Putamen (tissue), 1 donor: ENCODE measurements around the gene RBMX.
"Not testable (repeated sequence)": the region's sequence is repeated elsewhere in the genome, so short reads cannot be mapped to it uniquely, and the experiment has no call there.

Source experiments
- DNase-seq: peaks from one replicate; pipeline ENCODE4 v3.0.0-alpha.2; 2016; ENCODE audit warnings: low spot score

The RBMX gene

DNA sequence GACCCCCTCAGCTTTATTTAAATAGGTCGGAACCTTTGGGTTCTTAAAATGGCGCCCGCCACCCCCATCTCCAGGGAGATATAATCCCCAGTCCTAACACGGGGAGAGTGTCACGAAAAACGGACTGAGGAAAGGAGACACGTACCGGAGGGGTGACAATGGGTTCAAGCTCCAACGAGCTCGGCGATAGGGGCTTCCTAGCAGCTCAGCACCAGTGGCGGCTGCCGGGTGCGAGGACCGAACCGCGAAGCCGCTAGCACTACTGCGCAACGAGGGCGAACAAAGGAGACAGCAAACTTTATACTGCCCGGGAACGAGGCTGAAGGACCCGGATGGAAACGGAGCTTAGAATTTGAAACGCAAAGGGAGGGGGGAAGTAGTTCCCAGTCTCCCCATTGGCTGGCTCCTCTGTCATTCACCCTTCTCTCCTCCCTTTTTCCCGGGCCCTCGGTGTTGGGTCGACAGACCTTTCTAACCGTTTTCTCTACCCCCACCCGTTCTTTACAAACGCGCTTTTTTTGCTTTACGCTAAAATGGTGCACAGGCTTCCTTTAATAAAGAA, at the start of gene RBMX:
Gene RBMX (minus strand): TSS at position 274 of the 562 bp plus-strand sequence. CDS start 1,298 bp downstream, outside the sequence.
- peak; percentile 92 for DNase-seq

DNA sequence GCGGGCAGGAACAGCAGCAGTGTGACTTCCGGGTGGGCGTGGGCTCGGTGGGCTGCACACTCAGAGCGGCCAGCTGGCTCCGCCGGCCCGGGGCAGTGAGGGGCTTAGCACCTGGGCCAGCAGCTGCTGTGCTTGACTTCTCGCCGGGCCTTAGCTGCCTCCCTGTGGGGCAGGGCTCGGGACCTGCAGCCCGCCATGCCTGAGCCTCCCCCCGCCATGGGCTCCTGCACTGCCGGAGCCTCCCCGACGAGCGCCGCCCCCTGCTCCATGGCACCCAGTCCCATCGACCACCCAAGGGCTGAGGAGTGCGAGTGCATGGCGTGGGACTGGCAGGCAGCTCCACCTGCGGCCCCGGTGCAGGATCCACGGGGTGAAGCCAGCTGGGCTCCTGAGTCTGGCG, 40.9 kb upstream of the RBMX start:
- not testable (repeated sequence) for DNase-seq

DNA sequence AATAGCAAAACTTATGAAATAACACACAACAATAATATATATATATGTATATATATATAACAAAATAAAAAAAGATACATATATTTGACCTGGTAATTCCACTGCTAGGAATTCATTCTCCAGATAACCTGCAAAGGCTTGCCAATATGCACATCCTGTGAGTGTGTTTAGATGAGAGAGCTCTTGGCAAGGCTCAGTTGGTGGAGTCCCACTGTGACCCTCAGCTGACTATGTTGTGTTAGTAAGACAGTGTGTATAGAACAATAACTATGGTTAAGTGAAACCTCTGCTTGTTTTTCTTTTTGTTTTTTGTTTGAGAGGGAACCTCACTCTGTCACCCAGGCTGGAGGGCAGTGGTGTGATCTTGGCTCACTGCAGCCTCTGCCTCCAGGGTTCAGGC, 39.5 kb upstream of the RBMX start:
- no peak for DNase-seq

DNA sequence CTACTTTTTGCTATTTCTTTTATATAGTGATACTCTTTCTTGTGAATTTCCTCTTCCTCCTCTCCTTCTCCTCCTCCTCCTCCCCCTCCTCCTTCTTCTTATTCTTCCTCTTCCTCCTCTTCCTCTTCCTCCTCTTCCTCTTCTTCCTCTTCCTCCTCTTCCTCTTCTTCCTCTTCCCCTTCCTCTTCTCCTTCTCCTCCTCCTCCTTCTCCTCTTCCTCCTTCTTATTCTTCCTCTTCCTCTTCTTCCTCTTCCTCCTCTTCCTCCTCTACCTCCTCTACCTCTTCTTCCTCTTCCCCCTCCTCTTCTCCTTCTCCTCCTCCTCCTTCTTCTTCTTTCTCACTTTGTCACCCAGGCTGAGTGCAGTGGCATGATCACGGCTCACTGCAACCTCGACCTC, 36.3 kb upstream of the RBMX start:
- no peak for DNase-seq

DNA sequence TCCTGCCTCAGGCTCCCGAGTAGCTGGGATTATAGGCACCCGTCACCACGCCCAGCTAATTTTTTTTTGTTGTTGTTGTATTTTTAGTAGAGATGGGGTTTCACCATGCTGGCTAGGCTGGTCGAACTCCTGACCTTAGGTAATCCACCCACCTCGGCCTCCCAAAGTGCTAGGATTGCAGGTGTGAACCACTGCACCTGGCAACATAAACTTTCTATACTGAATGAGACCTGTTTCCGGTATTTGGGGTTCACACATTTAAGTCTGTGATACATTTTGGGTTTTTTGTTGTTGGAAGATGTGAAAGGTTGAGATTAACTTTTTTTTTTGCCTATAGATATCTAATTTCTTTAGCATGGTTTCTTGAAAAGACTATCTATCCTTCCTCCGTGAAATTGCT, 31.1 kb upstream of the RBMX start:
- DNase-seq, result not testable (repeated sequence)

DNA sequence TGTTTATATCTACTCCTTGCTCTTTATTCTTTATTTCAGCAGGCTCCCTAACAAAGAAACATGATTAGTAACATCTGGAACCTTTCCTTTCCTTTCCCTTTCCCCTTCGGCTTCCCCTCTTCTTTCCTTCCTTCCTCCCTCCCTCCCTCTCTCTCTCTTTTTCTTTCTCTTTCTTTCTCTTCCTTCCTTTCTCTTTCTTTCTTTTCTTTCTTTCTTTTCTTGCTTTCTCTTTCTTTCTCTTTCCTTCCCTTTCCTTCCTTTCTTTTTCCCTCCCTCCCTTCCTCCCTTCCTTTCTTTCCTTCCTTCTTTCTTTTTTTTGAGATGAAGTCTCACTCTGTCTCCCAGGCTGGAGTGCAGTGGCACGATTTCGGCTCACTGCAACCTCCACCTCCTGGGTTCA, 30.7 kb upstream of the RBMX start:
- DNase-seq, result no peak

DNA sequence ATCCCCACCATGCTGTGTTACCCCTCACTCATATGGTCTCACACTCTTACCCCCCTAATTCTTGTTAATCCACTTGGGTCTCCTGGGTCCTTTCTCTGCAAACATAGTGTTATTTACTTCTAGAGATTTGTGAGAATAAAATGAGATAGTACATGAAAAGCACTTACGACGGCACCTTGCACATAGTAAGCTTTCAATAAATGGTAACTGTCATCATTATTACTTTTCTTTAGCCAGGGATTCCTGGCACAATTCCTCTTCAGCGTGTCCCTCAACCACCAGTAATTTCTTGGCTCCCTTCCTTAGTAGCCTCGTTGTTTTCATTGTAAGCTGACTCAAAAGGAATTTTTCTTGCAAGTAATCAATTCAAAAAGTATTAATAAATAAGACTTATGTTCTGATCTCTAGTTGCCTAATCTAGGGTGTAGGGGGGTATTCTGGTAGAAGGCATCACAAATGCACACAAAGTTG, 30.1 kb upstream of the RBMX start:
- DNase-seq, result no peak

DNA sequence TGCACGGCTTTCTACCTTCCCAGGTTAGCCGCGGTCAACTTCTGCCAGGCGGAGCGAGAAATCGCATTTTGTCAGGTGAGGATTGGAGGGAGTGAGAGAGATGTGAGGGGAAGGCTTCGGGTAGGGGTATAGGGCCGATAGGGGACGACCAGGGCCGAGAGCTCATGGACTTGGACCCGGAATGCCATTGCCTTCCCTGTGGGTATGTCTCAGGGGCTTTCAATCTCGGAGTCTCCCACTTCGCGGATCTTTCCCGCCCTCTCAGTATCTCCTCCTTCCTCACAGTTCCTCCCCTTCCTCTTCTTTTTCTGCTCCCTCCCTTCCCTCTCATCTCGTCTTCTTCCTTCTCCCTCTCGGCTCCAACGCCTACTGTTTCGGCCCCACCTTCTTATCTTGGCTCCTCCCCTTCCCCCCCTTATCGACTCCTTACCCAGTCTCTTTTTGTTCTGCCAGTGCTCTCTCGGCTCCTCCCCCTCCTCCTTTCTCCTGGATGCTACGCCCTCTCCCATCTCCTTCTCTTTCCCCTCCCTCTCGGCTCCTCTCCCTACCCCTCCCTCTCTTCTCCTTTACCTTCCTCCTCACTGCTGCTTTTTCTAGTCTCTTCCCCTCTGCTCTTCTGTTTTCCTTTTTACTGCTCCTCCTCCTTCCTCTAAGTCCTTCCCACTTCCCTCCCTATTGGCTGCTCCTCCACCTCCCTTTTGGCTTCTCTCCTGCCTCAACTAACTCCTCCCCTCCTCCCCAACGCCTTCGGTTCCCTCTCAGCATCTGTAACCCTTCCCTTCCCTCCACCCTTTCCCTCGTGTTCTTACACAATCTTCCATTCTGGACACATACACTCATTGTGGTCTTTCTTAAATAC, 29.4 kb upstream of the RBMX start:
- DNase-seq, result peak; percentile 87

DNA sequence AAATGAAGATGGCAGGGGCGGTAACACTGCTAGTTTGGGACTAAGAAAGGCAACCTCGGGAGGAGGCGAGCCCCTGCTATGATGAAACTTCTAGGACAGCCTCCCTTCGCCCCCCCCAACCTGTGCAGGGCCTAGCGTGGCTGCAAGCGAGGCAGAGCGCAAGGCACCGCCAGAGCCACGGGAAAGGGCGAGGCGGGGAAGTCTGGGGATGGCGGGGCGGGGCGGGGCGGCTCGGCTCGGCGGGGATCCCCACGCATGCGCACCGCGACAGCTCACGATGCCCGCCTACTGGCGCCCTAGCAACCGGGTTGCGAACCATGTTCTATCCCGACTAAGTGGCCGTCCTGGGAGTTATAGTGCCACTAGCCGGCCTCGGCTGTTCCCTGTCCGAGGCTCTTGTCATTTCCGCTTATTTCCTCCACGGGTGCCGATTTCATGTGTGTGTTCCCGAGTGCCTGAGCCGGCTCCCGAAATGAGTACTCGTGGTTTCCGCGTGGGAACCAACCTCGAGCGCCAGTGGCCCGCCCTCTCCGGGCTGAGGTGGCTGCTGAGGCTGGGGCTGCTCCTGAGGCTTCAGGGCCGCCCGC, 28.7 kb upstream of the RBMX start:
- peak; percentile 68 for DNase-seq

DNA sequence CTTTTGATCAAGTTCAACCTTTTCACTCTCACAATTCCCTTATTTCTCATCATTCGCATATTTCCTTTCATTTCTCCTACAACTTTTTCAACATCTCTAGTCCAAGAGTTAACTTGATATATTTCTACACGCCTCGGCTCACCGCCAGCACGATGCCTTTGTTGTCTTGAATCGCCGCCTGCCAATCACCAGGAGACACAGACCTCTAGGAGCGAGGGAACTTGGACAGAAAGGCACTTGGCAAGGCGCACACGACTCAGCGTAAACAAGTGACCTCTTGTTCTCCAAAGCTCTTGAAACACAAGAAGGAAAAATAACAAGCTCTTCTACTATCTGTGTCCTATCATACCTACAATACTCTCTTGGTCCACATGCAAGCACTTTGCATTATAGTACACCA, 27.1 kb upstream of the RBMX start:
- DNase-seq, result no peak

DNA sequence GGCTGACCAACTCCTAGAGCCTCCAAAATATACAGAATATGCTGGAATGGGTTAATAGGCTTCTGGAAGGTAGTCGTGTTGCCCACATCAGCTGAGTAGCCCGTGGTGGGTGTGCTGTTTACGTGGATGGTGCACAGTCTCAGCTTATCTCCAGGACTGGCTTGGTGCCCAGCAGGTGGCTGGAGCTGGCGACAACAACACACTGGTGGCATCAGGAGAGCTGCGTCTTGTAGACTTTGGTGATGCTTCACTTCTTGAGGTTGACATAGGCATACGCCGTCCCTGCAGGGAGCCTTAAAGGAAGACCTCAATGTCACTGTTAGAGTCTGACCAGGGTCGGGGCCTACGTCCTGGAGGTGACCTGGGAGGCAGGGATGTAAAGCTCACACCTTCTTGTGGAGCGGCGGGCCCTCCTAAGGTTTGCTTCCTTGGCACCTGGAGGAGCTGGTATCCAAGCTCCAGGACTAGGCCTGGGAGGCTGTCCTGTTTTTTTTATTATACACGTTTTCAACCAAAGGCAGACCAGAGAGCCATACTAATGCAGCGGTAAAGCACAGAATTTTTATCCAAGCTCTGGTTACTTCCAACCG, 26.5 kb upstream of the RBMX start:
- no peak for DNase-seq

DNA sequence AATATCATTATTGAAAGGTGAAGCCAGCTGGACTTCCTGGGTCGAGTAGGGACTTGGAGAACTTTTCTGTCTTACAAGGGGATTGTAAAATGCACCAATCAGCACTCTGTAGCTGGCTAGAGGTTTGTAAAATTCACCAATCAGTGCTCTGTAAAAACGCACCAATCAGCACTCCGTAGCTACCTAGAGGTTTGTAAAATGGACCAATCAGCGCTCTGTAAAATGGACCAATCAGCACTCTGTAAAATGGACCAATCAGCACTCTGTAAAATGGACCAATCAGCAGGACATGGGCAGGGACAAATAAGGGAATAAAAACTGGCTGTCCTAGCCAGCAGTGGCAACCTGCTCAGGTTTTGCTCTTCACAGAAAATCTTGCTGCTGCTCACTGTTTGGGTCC, 23.5 kb upstream of the RBMX start:
- DNase-seq, result not testable (repeated sequence)

DNA sequence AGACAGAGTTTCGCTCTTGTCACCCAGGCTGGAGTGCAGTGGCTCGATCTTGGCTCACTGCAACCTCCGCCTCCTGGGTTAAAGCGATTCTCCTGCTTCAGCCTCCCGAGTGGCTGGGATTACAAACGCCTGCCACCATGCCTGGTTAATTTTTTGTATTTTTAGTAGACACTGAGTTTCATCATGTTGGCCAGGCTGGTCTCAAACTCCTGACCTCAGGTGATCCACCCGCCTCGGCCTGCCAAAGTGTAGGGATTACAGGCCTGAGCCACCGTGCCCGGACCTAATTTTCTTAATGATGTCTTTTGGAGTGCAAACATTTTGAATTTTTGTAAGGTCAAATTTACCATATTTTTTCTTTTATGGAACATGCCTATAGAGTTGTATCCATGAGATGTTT, 19.5 kb upstream of the RBMX start:
- not testable (repeated sequence) for DNase-seq

DNA sequence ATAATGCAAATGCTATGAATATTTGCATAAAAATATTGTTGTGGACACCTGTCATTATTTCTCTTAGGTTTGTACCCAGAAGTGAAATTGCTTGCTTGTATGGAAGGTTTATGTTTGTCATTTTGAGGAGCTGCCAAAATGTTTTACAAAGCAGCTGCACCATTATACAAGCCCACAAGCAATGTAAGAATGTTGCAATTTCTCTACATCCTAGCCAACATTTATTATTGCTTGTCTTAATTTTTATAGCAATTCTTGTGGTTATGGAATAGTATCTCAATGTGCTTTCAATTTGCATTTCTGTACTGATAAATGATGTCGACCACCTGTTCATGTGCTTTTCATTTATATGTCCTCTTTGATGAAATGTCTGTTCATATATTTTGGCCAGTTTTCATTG, 18.7 kb upstream of the RBMX start:
- DNase-seq, result no peak

DNA sequence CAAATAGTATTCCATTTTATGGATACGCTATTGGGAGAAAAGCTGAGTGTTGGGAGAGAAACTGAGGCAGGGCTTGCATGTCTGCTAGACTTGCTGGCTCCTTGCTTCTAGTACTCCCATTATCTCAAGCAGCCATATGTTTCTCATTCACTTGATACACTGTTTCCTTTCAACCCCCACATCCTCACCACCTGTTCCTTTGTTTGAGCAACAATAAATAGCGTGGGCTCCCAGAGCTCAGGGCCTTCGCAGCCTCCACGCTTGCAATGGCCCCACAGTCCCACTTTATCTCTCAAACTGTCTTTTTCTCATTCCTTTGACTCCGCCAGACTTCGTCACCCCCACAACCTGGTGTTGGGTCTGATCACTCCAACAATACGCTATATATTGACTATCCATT, 18.2 kb upstream of the RBMX start:
- DNase-seq, result not testable (repeated sequence)

DNA sequence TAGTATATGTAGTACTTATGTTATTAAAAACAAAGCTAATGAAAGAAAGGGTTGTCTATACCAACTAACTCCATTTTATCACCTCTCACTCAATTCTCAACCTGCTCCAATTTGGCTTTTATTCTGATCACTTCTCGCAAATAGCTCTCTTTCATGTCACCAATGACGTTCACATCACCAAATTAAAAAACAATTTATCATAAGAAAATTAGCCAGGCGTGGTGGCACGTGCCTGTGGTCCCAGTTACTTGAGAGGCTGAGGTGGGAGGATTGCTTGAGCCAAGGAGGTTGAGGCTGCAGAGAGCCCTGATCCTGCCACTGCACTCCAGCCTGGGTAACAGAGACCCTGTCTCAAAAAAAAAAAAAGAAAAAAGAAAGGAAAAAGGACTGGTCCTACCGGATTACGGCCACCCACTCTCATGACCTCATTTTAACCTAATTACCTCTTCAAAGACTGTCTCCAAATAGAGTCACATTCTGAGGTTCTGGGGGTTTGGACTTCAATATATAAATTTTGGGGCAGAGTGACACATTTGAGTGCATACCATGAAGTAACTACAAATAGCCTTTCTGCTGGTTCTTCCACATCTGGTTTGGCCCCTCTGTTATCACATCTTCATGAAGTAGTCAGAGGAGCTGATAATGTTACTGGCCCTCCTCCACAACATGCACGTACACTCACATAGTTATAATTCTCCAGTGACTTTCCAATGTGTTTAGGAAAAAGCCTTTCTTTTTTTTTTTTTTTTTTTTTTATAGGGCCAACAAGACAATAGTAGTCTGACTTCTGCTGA, 15.8 kb upstream of the RBMX start:
- DNase-seq, result no peak

DNA sequence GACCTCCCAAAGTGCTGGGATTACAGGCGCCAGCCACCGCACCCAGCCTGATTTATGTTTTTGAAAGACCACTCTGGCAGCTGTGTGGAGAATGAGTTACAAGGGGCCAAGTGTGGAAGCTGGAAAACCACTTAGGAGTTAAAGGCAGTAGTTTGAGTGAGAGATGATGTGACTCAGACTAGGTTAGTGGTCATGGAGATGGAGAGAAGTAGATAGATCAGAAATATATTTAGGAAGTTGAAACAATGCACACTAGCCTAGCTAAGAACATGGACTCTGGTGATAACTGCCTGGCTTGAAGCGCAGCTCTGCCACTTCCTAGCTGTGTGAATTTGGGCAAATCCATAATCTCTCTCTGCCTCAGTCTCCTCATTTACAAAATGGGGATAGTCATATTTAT, 11.9 kb upstream of the RBMX start:
- DNase-seq, result no peak

DNA sequence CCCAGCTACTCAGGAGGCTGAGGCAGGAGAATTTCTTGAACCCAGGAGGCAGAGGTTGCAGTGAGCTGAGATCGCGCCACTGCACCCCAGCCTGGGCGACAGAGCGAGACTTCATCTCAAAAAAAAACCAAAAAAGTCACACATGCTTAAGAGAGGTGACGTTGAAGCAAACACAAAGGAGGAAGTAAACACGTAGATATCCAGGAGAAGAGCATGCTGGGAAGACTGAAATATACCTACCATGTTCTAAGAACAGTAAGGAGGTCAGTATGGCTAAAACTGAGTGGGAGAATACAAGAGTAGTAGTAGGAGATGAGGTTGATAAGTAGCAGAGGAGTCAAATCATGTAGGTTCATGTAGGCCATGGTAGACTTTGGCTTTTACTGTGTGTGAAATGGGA, 10.1 kb upstream of the RBMX start:
- DNase-seq, result not testable (repeated sequence)

DNA sequence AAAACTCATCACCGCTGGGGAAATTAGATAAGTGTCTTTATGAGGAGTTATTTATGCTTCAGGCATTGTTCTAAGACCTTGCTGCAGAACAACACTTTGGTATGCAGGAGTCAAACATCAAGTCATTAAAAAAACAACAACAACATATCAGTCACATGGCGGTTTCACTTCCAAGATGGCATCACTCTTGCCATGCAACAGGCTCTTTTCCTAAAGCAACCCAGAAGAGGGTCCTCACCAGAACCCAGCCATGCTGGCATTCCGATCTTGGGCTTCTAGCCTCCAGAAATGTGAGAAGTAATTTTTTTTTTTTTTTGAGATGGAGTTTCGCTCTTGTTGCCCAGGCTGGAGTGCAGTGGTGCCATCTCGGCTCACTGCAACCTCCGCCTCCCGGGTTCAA, 8.7 kb upstream of the RBMX start:
- DNase-seq, result no peak

DNA sequence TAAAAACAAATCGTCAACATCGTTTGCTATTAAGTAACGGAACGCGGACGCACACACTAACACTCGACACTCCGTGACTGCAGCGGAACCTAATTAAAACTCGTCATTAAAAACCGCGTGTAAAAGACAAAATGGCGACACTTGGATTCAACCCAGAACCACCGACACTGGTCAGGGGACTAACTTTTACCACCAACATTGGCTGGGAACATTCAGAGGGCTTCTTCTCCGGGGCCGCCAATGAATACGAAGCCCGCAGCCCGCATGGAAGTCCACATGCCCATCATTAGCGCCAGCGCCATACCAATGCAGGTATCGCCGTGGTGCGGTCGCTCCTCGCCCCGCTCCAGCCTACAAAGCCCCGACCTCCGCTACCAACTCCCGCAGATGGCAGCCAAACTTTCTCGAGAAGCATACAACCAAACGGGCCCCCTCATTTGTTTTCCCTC, 498 bp downstream of the RBMX start:
- no peak for DNase-seq

DNA sequence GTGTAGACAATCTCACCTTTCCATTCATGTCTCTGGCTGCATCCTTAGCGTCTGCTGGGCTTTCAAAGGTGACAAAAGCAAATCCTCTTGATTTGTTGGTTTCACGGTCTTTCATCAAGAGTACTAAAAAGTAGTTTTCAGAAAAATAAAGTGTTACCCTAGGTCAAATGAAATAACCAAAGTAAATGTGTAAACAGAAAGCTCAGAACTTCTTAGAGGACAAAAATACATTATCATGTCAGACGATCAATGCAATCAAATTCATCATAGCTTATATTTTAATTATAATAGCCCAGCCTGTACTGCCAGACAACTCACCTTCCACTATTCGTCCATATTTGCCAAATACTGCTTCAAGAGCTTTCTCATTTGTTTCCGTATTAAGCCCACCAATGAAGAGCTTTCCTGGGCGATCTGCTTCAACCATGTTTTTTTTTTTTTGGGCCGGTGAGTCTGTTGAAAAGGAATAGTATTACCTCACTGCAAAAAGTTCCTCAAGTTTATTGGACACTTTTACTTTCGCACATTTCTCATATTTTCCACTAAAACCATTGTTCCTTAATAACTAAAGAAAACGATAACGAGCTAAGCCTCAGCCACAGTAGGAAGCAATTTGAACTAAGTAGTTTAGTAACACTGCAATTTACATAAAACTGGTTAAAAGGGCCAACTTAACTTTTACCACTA, 1.4 kb downstream of the RBMX start:
- no peak for DNase-seq
